Activated T-cell treated with anti-CD3 and anti-CD28 coated beads, Interleukin-2, amount 50 U/mL, for 48 hours (primary cell): ENCODE results near the gene TOB1.
"Not testable (repeated sequence)": the region's sequence is repeated elsewhere in the genome, so short reads cannot be mapped to it uniquely, and the experiment has no call there.

Experiments used
- DNase-seq, 2 experiments: peaks; one replicate each; pipeline ENCODE4 v3.0.0-alpha.2; 2020

The TOB1 gene

GRCh38 chr17:50867363-50868139 lies 1.4 kb upstream of the TOB1 start:
- peak; percentile 89 to 90 for DNase-seq

GRCh38 chr17:50866950-50867362 lies 802 bp upstream of the TOB1 start:
- peak; percentile 82 for DNase-seq

- no peak for DNase-seq
Measured at GRCh38 chr17:50865868-50866260, 290 bp downstream of the TOB1 start.

DNA sequence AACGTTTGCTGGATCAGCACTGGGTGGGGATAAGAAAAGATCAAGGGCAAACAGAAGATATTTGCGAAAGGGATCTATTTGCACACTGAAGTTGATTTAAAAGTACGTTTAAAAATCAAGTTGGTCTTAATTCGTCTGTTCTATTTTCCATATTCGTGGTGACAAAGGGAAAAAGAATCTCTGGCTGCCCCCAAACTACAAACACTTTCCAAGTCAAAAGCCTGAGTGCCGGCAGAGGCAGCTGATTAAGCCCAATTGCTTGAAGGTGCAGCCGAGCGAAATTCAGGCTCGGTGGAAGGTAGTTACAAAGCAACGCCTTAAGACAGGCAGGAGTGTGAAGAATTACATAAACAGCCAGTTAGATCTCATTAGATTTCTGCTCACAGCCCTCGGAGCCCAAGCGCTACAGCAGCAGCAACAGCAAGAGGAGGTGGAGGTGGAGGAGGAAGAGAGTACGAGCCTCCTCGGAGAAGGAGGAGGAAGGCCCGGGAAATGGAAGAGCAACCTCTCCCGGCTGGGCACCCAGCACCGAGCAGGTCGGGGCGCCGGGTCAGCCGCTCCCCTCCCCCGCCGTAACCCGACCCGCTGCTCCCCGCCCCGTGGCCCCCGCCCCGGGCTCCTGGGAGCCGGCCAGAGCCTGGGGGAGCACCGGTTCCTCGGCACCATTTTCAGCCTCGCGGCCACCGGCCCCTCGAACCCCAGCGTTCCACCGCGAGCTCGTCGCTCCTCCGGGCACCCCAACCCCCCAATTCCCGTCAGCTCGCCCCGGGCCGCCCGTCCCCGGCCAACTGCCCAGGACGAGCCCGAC lies 890 bp downstream of the TOB1 start:
- peak; percentile 67 to 70 for DNase-seq

DNA sequence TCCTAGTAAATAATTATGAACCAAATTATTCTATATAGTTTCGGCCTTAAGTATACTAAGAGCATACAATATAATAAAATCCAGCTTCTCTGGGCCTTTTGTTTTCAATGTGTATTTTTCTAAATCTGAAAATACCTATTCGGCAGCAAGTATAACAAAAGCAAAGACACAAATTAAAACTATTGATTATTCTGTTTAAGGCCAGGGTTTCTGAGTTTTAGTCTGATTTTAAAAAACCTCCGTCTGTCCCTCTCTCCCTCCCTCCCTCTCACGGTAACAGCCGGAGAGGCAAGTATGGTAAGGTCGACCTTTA lies 1.5 kb downstream of the TOB1 start:
- DNase-seq = no peak

GRCh38 chr17:50863931-50864330 lies 2.2 kb downstream of the TOB1 start:
- no peak for DNase-seq

- DNase-seq = peak; percentile 61 to 70
Measured at GRCh38 chr17:50863221-50863843, 2.8 kb downstream of the TOB1 start.

DNA sequence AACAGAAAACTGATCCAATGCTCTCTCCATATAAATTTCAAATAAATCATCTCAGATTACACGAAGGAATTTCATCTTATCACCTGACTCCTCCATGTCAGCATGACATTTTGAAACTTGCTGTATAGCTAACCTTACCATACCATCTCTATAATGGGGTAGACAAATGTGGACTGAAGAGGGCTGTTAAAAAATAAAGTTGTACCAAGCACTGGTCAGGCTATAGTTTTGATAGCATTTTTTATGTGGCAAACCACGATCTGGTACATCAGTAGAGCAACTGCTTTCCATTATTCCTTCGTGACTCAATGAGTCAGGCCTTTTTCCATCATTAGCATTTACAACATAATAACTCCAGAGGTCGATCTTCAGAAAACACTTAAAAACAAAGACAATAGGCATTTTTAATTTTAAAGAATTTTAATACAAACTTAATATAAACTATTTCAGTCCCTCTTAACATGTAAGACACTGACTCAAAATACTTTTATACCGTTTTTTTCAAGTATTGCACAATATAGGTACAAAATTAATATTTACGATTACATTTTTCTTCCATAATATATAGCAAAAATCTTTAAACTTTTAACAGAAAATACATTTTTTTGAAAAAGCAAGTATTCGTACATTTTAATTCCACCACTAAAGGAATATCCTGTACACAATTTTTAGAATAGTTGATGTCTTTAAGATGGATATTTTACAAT lies 4.2 kb downstream of the TOB1 start:
- no peak for DNase-seq

GRCh38 chr17:50861334-50861676 lies 4.8 kb downstream of the TOB1 start:
- no peak for DNase-seq

DNA sequence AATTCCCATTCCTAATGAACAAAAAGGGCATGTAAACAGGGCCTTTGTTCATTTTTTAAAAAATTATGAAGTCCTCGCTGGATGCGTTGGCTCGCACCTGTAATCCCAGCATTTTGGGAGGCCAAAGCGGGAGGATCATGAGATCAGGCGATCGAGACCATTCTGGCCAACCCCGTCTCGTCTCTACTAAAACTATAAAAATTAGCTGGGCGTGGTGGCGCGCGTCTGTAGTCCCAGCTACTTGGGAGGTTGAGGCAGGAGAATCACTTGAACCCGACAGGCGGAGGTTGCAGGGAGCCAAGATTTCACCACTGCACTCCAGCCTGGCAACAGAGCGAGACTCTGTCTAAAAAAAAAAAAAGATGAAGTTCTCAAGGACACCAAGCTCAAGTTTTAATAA lies 6.4 kb downstream of the TOB1 start:
- DNase-seq = not testable (repeated sequence)

- DNase-seq = no peak
Measured at GRCh38 chr17:50858486-50859225, 7.5 kb downstream of the TOB1 start.

GRCh38 chr17:50856431-50856830 lies 9.7 kb downstream of the TOB1 start:
- DNase-seq = no peak

DNA sequence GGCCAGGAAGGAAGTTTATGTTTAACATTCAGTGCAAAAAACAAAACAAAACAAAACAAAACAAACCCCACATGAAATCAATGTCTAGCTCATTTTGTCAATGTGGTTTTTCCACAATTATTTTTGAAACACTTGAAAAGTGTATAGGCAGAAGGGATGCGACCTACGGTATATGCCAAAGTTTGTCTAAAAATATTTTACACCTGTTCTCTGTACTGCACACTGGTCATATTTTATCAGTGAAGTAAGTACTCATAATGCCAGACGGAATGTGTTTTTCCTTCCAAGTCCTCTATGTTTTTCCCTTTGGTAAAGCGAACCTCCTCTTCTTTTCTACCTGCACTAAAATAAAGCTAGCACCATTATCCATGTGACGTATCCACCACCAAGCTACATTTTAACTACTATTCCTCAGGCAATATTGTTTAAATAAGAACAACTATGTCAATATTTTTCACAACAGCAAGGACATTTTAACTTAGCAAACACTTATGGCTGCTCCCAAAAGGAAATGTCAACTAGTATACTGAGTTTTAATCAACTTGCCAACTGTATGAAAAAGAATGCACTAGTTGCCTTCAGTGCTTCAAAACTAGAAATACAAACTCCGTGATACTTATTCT lies 10.3 kb downstream of the TOB1 start:
- DNase-seq = no peak

DNA sequence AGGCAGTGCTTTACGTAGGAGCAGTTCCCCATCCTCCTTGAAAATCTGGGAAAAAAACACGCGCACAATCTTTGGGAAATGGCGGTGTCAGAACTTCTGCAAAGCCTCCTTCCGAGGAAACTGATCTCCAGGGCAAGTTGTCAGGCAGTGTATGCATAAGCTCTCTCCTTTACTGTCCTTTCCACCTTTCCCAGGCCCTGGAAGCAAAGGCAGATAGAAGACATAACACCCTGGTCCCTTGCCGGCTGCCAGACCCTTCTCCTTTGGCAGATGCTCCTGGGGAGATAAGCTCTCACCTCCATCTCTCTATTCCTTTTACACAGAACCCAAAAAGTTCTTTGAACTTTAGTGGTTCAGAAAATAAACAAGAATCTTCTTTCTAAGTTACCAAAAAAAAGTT lies 12.4 kb downstream of the TOB1 start:
- no peak for DNase-seq

- peak in 1 of 2 experiments; percentile 11 for DNase-seq
Measured at GRCh38 chr17:50853015-50853615, 13.0 kb downstream of the TOB1 start.

DNA sequence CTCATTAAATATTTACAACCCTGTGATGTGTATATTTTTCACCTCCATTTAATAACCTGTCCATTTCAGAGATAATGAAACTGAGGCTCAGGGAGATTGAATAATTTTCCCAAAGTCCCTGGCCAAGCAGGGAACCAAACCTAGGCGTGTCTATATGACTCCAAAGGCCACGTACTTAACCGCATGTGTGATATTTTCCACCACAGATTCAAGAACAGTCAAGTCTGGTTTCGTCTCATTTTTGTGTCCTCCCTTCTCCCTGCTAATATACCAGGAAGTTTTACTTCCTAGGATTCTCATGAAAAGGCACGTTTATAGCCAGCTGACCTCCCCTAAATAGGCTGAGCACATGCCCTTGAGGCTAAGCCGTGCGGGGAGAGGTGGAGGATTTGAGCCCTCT lies 15.5 kb downstream of the TOB1 start:
- no peak for DNase-seq

GRCh38 chr17:50848711-50849110 lies 17.4 kb downstream of the TOB1 start:
- DNase-seq = no peak

DNA sequence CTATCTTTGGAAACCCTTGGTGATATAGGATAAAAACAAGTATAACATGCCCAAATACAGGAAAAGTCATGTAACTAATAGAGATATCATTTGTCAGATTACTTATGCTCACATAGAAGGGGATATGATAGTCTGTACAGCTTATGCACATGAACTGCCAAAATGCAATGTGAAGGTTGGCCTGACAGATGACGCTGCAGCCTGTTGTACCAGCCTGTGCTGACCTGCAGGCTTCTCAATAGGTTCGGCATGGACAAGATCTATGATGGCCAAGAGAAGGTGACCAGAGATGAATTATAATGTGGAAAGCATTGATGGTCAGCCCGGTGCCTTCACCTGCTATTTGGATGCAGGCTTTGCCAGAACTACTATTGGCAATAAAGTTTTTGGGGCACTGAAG lies 18.1 kb downstream of the TOB1 start:
- peak in 1 of 2 experiments; percentile 6 for DNase-seq

DNA sequence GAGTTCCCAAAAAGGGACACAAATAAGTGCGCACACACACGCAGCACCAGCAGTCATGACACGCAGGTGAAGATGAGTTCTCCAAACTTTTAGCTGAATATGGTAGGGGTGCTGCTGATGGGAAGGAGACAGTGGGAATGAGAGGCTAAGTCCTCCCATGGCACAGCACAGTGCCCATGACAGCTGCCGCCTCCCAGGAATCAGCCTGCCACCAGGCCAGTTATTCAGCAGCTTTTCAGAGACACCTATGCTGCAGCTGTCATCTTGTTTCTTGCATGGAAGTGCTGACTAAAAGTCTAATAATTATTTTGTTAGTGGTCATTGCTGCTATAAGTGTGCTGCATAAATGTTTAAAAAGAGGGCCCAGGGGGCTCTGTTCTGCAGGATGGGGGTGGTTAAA lies 18.6 kb downstream of the TOB1 start:
- peak in 1 of 2 experiments; percentile 4 for DNase-seq

GRCh38 chr17:50845240-50846147 lies 20.7 kb downstream of the TOB1 start:
- peak in 1 of 2 experiments; percentile 11 for DNase-seq
